Dedifferentiated amniotic fluid mesenchymal stem cell (primary cell): ENCODE results near the gene GTPBP1.

Experiments
- DNase-seq: peaks from one replicate; pipeline ENCODE4 v3.0.0-alpha.2; 2016; ENCODE audit errors: extremely low spot score

GTPBP1 gene

GRCh38 chr22:38704654-38705234 lies 1.0 kb upstream of the GTPBP1 start:
- DNase-seq = no peak

GRCh38 chr22:38706101-38706900 lies 557 bp downstream of the GTPBP1 start:
- no peak for DNase-seq

DNA sequence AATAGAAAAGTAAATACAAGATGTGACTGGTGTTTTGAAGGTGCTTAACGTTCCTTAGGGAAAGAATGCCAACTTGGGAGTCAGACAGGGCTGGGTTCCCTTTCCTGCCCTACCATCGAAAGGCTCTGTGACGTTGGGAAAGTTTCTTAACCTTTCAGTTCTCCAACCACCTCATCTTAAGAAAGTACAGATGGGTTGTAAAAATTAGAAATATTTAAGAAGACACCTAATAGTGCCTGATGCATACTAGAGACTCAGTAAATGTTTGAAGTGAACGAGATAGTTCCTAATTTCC lies 1.1 kb downstream of the GTPBP1 start:
- DNase-seq = no peak

DNA sequence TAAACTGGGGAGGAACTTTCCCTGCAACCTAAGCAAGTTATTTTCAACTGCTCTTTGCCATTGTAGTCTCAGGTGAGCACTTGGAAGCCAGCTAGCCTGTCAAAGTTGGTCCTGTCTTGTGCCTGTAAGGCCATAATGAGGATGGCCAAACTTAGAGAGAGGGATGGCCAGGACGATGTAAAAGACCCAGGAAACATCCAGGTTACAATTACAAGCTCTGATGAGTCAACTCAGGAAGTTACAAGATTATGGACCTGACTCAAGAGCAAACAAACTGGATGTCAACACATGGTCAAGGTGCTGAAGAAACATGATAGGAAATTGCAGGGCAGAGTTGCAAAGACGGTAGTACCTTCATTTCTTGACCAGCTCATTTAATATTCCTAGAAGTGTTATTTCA lies 1.6 kb downstream of the GTPBP1 start:
- DNase-seq = no peak

- DNase-seq = no peak
These were observed 2.2 kb downstream of the GTPBP1 start for GRCh38 chr22:38707984-38708383.

GRCh38 chr22:38709306-38709705 lies 3.6 kb downstream of the GTPBP1 start:
- DNase-seq = no peak

GRCh38 chr22:38710351-38710750 lies 4.6 kb downstream of the GTPBP1 start:
- DNase-seq = no peak

GRCh38 chr22:38710866-38711265 lies 5.1 kb downstream of the GTPBP1 start:
- no peak for DNase-seq

DNA sequence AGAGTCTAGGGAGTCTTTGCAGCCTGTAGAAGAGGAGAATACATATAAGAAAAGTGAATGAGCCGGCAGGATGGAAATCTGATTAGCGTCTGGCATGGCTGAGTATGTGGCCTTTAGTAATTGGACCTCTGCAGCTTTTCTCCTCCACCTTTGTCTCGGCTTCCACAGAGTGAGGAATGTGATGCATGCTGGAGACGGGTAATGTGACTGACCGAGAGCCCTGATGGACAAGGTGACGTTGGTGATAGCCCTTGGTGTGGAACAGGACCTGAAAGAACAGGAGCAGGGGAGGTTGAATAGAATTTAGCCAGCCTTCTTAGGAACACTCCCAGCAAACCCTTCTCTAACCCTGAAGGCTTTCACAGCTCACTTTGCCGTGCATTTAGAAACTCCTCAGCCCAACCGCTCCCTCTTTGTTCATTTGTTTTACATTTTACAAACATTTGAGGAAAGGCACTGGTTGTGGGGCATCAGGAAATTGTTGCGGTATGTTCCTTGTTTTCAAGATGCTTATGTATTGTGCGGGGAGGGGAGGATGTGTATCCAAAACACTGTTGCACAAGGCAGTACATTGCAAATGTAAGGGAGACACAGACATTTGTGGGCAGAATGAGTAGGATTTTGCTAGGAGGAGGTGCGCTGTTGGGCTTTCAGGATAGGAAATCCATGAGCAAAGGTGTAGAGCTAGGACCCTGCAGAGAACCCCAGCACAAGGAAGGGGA lies 6.9 kb downstream of the GTPBP1 start:
- DNase-seq = no peak

- no peak for DNase-seq
These were observed 8.2 kb downstream of the GTPBP1 start for GRCh38 chr22:38713921-38714320.

GRCh38 chr22:38715176-38715764 lies 9.5 kb downstream of the GTPBP1 start:
- no peak for DNase-seq

- no peak for DNase-seq
These were observed 10.1 kb downstream of the GTPBP1 start for GRCh38 chr22:38715852-38716251.

- DNase-seq = no peak
These were observed 10.5 kb downstream of the GTPBP1 start for GRCh38 chr22:38716271-38716670.

GRCh38 chr22:38716826-38717225 lies 11.1 kb downstream of the GTPBP1 start:
- no peak for DNase-seq

DNA sequence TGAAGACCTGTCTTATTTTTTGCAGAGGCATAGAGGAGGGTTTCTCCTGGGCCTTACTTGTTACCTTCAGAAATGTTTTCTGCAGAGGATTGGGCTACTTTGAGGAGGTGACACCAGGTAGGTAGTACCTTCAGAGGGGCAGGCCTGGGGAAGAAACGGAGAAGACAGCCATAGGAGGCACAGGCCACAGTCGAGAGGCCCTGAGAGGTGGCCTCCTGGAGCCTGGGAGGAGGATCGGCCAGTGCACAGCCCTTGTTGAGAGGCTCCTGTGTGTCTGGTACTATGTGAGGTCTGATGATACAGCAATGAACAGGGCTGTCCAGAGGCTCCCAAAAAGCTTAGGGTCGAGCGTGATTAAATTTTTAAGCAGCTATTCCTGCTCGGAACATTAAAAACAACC lies 11.5 kb downstream of the GTPBP1 start:
- DNase-seq = no peak

DNA sequence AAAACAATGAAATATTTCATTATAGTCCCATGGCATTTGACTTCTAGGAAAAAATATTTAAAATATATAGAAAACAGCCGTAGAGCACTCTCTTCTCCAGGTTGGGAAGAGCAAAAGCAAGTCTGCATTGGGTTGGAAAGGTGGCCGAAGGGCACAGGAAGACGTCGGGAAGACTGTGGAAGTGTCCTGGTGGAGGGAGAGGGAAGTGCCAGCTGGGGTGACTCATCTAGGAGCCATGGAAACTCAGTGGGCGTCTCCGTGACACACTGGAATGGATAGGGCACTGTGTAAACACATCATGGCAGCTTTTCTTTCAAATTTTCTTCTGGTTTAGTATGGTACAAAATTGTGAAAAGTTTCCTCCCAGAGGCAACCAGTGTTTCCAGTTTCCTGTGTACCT lies 12.7 kb downstream of the GTPBP1 start:
- DNase-seq = peak; percentile 87

- no peak for DNase-seq
These were observed 13.5 kb downstream of the GTPBP1 start for GRCh38 chr22:38719196-38719595.

DNA sequence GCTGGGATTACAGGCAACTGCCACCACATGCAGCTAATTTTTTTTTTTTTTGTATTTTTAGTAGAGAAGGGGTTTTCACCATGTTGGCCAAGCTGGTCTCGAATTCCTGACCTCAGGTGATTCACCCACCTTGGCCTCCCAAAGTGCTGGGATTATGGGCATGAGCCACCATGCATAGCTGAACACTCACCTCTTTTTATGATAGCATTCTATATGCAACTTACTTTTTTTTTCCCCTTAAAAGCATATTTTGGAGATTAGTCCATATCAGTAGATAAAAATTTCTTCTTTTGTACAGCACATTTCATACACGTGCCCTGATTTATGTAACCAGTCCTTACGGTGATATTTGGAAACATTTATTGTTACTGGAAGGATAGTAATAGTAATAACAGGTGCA lies 14.6 kb downstream of the GTPBP1 start:
- no peak for DNase-seq

- DNase-seq = no peak
These were observed 15.8 kb downstream of the GTPBP1 start for GRCh38 chr22:38721551-38721950.

- DNase-seq = no peak
These were observed 18.4 kb downstream of the GTPBP1 start for GRCh38 chr22:38724176-38724575.

- DNase-seq = no peak
These were observed 19.3 kb downstream of the GTPBP1 start for GRCh38 chr22:38724926-38725571.
